NCI-H2227 (cell line): ENCODE results near the gene PALLD.
"Not testable (repeated sequence)": the region's sequence is repeated elsewhere in the genome, so short reads cannot be mapped to it uniquely, and the experiment has no call there.

Experiments
- DNase-seq: peaks from one replicate; lab custom pipeline; 2025; ENCODE audit not compliant: unreplicated experiment; lab: John Stamatoyannopoulos, UW

The PALLD gene

DNA sequence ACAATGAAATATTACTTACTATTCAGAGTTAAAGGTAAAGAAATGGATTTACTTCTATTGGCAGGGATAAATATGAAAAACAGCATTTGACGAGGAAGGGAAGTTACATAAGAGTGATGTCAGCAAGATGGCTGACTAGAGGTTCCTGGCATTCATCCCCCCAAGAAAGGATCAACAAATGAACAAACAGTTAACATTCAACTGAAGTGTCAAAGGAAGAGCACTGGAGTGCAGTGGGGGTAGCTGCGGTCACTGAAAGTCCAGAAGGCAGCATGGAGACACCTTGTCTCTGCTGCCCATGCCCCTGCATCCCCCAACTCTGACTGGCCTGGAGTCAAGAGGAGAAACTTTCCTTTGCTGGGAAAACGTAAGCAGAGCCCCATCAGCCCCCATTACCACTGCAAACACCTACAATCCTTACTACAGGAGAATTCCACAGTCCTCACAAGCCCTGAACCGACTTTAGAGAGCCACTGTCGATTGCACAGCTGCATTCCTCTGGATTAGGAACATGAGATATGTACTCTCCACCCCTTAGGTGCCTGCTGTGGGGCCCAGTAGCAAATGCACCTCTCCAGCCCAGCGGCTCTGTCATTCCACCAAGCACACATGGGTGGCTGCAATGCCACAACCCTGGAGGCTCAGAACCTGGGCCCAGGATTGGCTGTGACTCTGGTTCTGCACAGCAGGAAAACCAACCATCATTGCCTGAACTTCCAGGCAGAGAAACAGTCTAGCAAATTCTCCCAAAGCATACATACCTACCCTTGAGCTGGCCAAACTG is 433.8 kb downstream of the PALLD start:
- DNase-seq, result no peak

DNA sequence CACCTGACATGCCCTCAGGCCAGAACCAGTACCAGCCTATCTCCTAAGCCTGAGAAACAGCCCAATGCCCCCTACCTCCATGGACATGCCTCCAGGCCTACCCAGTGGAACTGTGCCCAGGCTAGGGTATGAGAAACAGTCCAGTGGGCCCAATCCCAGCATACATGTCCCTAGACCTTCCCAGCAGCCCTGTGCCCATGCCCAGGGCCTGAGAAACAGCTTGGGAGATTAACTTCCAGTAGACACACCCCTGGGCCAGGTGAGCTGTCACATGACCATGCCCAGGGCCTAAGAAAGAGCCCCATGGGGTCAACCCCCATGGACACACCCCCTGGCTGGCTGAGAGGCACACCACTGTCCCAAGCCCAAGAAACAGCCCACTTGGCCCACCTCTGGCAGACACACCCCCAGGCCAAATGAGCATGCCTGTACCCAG is 434.4 kb downstream of the PALLD start:
- DNase-seq, result no peak

DNA sequence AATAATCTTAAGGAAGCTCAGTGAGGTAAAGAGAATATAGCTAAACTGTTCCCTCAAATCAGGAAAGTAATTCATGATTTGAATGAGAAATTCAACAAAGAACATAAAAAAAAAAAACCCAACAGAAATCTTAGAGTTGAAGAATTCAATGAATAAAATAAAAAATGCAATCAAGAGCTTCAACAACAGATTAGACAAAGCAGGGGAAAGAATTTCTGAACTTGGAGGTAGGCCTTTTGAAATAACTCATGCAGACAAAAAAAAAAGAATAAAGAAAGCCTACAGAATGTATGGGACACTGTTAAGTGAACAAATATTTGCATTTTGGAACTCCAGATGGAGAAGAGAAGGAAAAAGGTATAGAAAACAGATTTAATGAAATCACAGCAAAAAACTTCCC is 435.3 kb downstream of the PALLD start:
- DNase-seq, result no peak

DNA sequence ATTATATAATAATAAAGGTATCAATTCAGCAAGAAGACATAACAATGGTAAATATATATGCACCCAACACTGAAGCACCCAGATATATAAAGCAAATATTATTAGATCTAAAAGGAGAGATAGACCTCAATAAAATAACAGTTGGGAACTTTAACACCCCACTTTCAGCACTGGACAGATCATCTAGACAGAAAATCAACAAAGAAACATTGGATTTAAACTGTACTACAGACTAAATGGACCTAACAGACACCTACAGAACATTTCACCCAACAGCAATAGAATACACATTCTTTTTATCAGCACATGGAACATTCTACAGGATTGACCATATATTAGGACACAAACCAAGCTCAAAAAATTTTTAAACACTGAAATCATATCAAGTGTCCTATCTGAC is 436.6 kb downstream of the PALLD start:
- DNase-seq, result no peak

DNA sequence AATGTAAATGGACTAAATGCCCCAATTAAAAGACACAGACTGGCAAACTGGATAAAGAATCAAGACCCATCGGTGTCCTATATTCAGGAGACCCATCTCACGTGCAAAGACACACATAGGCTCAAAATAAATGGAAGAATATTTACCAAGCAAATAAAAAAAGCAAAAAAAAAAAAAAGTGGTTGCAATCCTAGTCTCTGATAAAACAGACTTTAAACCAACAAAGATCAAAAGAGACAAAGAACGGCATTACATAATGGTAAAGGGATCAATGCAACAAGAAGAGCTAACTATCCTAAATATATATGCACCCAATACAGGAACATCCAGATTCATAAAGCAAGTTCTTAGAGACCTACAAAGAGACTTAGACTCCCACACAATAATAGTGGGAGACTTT is 440.6 kb downstream of the PALLD start:
- not testable (repeated sequence) for DNase-seq

DNA sequence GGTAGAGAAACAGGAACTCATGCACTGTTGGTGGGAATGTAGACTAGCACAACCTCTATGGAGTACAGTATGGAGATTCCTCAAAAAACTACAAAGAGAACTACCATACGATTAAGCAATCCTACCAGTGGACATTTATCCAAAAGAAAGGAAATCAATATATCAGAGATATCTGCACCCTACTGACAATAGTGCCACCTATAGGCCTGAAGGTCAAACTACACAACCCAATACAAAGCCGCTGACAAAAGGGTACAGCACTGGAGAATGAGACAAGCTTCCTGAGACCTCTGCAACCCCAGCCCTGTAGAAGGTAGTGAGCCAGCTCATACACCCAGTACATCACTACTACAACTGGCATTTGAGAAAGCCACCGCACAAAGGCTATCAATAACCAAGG is 446.1 kb downstream of the PALLD start:
- no peak for DNase-seq

DNA sequence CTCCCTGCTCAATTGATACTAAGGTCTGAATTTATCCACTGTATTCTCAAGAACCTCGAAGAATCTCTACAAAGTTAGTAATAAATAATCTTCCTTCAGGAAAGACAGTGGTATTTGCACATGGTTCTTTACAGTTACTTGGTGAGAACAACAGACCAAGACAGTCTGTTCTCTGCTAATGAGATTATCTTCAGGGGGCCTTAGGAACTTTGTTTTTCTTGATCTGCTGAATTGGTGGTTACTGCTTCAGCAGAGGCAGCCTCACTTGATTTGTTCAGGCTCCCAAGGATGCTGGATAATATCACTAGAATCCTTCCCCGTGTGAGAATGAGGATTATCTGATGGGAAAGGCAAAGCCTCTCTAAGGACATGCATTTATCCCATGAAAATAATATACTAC is 448.4 kb downstream of the PALLD start:
- no peak for DNase-seq

DNA sequence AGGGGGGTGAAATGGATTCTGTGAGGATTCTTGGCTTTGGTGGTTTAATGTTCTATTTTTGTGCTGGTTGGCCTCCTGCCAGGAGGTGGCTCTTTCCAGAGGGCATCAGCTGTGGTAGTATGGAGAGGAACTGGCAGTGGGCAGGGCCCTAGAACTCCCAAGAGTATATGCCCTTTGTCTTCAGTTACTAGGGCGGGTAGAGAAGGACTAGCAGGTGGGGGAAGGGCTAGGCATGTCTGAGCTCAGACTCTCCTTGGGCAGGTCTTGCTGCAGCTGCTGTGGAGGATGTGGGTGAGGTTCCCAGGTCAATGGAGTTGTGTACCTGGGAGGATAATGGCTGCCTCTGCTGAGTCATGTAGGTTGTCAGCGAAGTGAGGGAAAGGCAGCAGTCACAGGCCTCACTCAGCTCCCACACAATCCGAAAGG is 456.0 kb downstream of the PALLD start:
- not testable (repeated sequence) for DNase-seq

DNA sequence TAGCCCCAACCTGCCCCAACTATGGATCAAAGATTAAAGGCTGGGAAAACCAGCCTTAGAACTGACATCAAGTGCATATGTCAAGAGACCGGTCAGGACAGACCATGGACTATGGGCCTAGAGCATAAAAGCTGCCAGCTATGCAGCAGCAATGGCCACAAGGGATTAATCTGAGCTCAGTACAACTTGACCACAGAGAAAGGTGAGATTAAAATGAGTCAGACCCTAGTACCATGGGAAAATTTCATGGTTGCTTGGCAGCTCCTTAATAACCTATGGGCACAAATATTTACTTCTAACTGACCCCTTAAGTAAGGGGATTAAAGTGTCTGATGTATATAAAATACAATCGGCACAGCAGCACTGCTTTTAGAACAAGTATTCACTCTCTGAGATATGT is 458.8 kb downstream of the PALLD start:
- DNase-seq, result no peak

DNA sequence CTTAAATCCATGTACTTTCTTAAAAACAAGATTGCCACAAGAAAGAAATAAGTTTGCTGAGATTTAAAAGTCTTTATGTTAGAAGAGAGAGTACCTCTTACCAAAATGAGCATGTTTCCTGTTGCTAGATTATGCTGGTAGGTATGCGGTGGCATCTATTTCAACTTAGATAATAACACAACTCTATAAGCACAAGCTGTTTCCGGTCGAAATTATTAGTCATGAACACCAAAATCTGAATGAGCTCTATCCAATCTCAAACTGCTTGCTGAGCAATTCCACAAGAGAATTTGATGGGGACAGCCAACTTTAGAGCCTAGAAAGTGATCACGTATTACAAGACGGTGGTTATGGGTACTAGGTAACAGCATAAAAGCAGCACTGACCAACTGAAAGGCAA is 463.9 kb downstream of the PALLD start:
- DNase-seq, result no peak

DNA sequence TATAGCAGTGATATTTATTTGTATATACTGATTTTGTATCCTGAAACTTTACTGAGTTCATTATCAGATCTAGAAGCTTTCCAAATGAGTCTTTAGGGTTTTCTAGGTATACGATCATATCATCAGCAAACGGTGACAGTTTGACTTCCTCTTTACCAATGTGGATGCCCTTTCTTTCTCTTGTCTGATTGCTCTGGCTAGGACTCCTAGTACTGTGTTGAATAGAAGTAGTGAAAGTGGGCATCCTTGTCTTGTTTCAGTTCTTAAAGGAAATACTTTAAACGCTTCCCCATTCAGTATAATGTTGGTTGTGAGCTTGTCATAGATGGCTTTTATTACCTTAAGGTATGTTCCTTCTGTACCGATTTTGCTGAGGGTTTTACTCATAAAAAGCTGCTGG is 475.7 kb downstream of the PALLD start:
- DNase-seq, result no peak
